ENCODE measurements around the gene LRRC4C. TPM values are rescaled to one million over a fixed set of nuclear protein-coding genes. Genes with fewer than 3 reads are reported as not detected.

Gene LRRC4C
- total and polyA plus RNA-seq, 12 donors, result 0.15 to 0.93 (median 0.40) TPM

DNA sequence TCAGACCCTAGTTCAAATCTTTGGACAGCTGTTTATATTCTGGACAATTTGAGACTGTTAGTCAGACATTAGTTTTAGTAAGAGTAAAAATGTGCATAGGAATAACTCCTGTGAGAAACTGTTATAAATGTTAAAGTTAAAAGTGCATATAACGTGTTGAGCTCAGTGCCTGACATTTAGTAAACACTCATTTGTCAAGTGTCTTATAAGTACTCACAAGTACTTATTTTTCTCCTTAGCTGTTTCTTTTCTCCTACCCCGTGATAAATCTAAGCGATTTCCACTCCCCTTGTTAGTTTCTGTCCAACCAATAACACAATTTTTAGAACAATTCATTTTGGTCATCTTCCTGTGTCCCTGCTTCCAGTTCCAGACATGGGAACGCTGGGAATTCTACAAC lies 59.3 kb downstream of the LRRC4C start:
- intact Hi-C loops (cut with DNase I), result no loop called here
- DNase-seq, result no peak
- H3K9me3 ChIP-seq, result no peaks in the 10 kb centered on the region
- no peak for ATAC-seq
- no peaks in the 10 kb centered on the region for H3K4me1 ChIP-seq
- WGBS, 2 donors, result 48 to 54% methylated on average over 4 of the region's 4 CpGs
- no peak overlapping the region for H3K27ac ChIP-seq
- no peak overlapping the region for H3K4me3 ChIP-seq
- H3K36me3 ChIP-seq, result no peaks in the 10 kb centered on the region
- TF ChIP-seq, protein P1, sequence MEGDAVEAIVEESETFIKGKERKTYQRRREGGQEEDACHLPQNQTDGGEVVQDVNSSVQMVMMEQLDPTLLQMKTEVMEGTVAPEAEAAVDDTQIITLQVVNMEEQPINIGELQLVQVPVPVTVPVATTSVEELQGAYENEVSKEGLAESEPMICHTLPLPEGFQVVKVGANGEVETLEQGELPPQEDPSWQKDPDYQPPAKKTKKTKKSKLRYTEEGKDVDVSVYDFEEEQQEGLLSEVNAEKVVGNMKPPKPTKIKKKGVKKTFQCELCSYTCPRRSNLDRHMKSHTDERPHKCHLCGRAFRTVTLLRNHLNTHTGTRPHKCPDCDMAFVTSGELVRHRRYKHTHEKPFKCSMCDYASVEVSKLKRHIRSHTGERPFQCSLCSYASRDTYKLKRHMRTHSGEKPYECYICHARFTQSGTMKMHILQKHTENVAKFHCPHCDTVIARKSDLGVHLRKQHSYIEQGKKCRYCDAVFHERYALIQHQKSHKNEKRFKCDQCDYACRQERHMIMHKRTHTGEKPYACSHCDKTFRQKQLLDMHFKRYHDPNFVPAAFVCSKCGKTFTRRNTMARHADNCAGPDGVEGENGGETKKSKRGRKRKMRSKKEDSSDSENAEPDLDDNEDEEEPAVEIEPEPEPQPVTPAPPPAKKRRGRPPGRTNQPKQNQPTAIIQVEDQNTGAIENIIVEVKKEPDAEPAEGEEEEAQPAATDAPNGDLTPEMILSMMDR (IDR thresholded peaks at IDR 0.05), result no peak
- H3K27me3 ChIP-seq, result no peaks in the 10 kb centered on the region

GRCh38 chr11:41399323-41399722 lies 60.1 kb downstream of the LRRC4C start:
- no peaks in the 10 kb centered on the region for H3K9me3 ChIP-seq
- no peaks in the 10 kb centered on the region for H3K36me3 ChIP-seq
- ATAC-seq (no peak), DNase-seq (no peak)
- intact Hi-C loops (cut with DNase I), result no loop called here
- WGBS, 2 donors, result 73 to 75% methylated on average over 2 of the region's 2 CpGs
- TF ChIP-seq, protein P1 (IDR thresholded peaks at IDR 0.05), result no peak
- H3K4me3 ChIP-seq, result no peak overlapping the region
- H3K27me3 ChIP-seq, result no peaks in the 10 kb centered on the region
- H3K27ac ChIP-seq, result no peak overlapping the region
- no peaks in the 10 kb centered on the region for H3K4me1 ChIP-seq

GRCh38 chr11:41398175-41398574 lies 61.3 kb downstream of the LRRC4C start:
- TF ChIP-seq, protein P1 (IDR thresholded peaks at IDR 0.05), result no peak

DNA sequence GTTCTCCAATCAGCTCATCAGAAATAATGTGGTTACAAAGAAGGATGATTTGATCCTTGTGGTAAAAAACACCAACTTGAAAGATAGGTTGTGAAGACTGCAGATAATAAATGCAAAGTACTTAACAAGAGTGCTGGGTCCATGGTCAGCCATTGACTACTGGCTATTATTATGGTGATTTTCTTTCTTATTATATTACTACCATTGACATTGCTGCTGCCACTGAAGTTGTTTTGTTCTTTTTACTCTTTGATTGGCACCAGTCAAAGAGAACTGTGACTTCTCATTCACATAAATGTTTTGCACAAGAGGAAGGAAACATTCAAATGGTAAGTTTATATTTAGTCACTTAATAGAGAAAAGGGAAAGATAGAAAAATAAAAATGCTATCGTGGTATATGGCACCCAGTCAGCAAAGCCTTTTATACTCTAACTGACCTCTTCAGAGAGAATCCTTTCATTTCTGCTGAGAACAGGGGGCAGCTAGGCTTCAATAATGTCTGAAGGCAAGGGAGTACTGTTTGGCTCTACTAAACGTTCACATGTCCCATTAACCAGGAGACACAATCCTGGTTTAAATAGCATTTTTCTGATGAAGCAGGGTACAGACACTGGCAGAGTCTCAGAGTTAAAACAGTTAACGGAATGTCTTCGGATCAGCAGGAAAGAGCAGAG lies 64.8 kb downstream of the LRRC4C start:
- ATAC-seq (no peak), DNase-seq (no peak)
- TF ChIP-seq, protein P1 (IDR thresholded peaks at IDR 0.05), result no peak
- 65 to 70% methylated on average over 4 of the region's 4 CpGs for WGBS, 2 donors
- H3K36me3 ChIP-seq, result no peaks in the 10 kb centered on the region
- no peaks in the 10 kb centered on the region for H3K9me3 ChIP-seq
- no peak overlapping the region for H3K27ac ChIP-seq
- no peaks in the 10 kb centered on the region for H3K27me3 ChIP-seq
- peaks cover 0 to 7% (median 0%) of the 10 kb centered on the region in 9 donors for H3K4me1 ChIP-seq
- H3K4me3 ChIP-seq, result no peak overlapping the region
- intact Hi-C loops (cut with DNase I), result no loop called here

More at GRCh38 chr11:41398175-41398574, 61.3 kb downstream of the LRRC4C start:
- Histone ChIP-seq H3K36me3 (no peaks in the 10 kb centered on the region), H3K4me1 (no peaks in the 10 kb centered on the region), H3K9me3 (no peaks in the 10 kb centered on the region), H3K27me3 (no peaks in the 10 kb centered on the region), H3K4me3 (no peak overlapping the region), H3K27ac (no peak overlapping the region)
- 83 to 88% methylated on average over 3 of the region's 3 CpGs for WGBS, 2 donors
- intact Hi-C loops (cut with DNase I), result no loop called here
- DNase-seq (no peak), ATAC-seq (no peak)
